NCI-H1436 (cell line): Measurements from ENCODE around the gene BLZF1.
A peak's percentile ranks its signal among the peaks of the same experiment; 100 is the strongest.
"Not testable (repeated sequence)": the region's sequence is repeated elsewhere in the genome, so short reads cannot be mapped to it uniquely, and the experiment has no call there.

ENCODE experiments used
- DNase-seq: peaks from one replicate; lab custom pipeline; 2025; lab: John Stamatoyannopoulos, UW

Gene BLZF1

GRCh38 chr1:169360415-169360814 is 7.6 kb upstream of the BLZF1 start:
- DNase-seq: no peak

GRCh38 chr1:169361281-169361680 is 6.7 kb upstream of the BLZF1 start:
- DNase-seq: no peak

- no peak for DNase-seq
Measured at GRCh38 chr1:169363046-169363730, 4.8 kb upstream of the BLZF1 start.

GRCh38 chr1:169364948-169365347 is 3.0 kb upstream of the BLZF1 start:
- DNase-seq: no peak

GRCh38 chr1:169367096-169367685 is 804 bp upstream of the BLZF1 start:
- DNase-seq: no peak

GRCh38 chr1:169368406-169368769 is 393 bp downstream of the BLZF1 start:
- DNase-seq: no peak

DNA sequence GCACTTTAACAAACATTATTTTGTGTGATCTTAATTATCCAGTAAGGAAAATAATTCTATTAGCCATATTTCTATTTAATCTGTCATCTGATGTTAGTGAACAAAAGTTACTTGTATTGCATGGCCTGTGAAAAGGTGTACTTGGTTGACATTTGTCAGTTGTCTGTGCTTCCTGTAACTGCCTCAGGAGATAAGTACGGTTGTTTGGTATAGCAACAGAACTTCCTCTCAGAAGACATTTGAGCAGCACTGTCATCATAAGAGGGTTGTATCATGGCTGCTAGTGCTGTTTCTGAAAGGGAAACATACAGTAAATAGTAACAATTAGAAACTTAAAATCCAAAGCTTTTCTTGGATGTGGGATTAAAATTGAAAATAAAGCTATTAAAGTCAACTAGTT is 3.4 kb downstream of the BLZF1 start:
- DNase-seq: no peak

- DNase-seq: no peak
Measured at GRCh38 chr1:169381162-169381561, 13.2 kb downstream of the BLZF1 start.

- DNase-seq: no peak
Measured at GRCh38 chr1:169383449-169383848, 15.5 kb downstream of the BLZF1 start.

- no peak for DNase-seq
Measured at GRCh38 chr1:169387399-169387798, 19.4 kb downstream of the BLZF1 start.

DNA sequence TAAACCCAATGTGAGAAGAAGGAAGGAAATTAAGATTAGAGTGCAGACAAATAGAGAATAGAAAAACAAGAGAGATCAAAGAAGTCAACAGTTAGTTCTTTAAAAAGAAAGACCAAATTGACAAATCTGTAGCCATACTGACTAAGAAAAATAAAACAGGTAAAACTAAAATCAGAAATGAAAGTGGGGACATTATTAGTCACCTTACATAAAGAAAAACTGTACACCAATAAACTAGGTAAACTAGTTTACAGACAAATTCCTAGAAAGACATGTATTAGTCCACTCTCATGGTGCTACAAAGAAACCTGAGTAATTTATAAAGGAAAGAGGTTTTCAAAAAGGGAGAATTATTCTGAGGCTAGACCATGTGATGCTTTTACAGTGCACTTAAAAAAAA is 22.3 kb downstream of the BLZF1 start:
- no peak for DNase-seq

GRCh38 chr1:169392406-169392805 is 24.4 kb downstream of the BLZF1 start:
- DNase-seq: no peak

DNA sequence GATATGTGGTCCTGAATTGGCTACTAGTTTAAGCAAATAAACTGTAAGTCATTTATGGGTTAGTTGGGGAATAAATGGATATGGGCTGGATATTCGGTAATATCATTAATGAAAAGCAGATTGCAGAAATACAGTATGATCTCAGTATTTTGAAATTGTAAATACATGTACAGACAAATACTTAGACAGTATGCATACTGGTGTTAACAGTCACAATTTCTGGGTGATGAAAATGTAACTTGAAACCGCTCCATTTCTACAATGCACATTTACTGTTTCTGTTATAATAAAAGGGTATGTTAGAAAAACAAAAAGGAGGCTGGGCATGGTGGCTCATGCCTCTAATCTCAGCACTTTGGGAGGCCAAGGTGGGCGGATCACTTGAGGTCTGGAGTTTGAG is 28.0 kb downstream of the BLZF1 start:
- DNase-seq: no peak

DNA sequence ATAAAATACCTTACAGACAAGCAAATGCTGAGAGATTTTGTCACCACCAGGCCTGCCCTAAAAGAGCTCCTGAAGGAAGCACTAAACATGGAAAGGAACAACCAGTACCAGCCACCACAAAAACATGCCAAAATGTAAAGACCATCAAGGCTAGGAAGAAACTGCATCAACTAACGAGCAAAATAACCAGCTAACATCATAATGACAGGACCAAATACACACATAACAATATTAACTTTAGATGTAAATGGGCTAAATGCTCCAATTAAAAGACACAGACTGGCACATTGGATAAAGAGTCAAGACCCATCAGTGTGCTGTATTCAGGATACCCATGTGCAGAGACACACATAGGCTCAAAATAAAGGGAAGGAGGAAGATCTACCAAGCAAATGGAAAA is 34.6 kb downstream of the BLZF1 start:
- not testable (repeated sequence) for DNase-seq

GRCh38 chr1:169408340-169408739 is 40.3 kb downstream of the BLZF1 start:
- DNase-seq: not testable (repeated sequence)

DNA sequence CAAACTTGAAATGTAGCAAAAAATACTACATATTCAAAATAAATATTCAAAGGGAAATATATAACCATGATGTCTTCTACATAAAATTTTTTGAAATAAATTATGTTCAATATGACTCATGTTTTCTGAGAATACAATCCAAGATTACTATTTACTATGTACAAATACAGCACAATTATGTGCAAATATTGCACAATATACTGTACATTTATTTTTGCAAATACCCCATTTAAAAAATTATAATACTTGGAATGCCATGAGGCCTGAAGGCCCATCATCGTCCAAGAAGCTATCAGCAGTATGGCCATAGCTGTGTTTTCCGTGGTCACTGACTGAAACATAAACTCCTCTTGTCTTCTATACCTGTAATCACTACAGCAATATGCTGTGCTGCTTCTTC is 47.0 kb downstream of the BLZF1 start:
- no peak for DNase-seq

DNA sequence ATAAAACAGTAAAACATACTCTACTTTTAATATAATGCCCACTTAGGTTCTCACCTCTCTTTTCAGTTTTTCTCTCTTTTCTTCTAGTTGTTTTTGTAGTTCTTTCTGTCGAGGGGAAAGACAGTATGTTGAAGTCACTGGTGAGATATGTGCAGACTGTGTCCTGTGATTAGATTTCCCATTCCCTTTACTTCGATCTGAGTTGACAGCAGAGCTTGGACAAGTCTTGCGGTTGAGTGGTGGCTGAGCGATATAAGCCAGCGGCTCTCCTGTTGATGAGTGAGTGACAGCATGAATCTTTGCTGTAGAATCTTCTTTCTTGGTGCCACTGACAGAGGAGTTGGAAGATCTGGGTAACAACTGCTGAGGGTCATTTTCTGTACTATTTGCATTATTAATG is 53.3 kb downstream of the BLZF1 start:
- DNase-seq: no peak

DNA sequence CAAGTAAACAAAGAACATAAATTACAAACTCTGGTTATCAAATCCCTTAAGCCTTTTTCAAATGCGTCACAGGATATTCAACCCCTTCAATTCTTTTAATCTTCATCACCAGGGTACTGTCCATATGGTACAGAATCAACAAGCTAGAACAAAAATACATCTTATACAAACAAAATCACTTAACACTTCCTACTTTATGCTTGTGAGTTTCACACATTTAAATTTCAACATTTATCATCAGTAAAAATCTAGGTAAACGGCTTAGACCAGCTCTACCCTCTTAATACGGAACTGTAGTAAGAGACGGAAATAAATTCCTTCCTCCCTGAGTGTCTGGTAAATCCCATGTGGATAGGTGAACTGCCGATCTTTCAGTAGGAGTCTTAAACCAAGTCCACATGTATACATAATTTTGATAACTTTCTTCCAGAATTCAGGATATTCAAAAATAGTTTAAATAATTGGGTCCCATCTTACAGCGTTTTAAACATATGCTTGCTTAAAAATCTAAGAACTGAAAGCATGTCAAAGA is 58.2 kb downstream of the BLZF1 start:
- no peak for DNase-seq

- DNase-seq: peak; percentile 92
Measured at GRCh38 chr1:169427081-169427641, 59.2 kb downstream of the BLZF1 start, which contains the start of gene CCDC181. CCDC181 (minus strand) TSS chr1:169427474; CDS start chr1:169424927, 2,547 bp downstream.
